SU-DHL-6 (cell line): ENCODE data around the gene FAM210A.

ENCODE experiments used
- EZH2phosphoT487 ChIP-seq: fragments of 200-600 bp; sonication (generic), shearing (Covaris generic); conservative IDR thresholded peaks from 2 replicates; pipeline ENCODE4 v1.6.1; 2018; ENCODE audit warnings: mild to moderate bottlenecking, antibody characterized with exemption, low read length, moderate library complexity, mixed read lengths
- TF ChIP-seq, protein P1 (sequence below): fragments of 200-600 bp; sonication (generic); IDR thresholded peaks from one replicate; pipeline ENCODE4 v1.5.1; 2017; ENCODE audit warnings: antibody characterized with exemption, mild to moderate bottlenecking, low read length, moderate library complexity; ENCODE audit not compliant: insufficient read depth, poor library complexity, severe bottlenecking

DNA sequence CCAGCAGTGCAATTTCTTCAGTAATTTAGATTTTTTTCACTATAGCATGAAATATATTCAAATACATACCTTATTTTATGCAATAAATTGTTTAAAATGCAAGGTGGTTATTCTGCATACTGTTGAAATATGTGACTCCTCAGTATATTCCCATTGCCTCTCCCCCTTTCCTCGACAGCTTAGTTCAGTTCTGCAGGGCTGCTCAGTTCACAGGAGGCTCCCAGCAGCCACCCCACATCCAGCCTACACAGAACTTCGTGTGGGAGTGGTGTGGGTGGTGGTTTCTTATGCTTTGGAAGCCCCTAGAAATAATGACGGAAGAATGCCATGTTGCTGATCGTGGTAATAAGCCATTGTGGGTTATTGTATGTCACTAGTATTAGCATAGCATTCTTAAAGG lies 79.7 kb downstream of the FAM210A start:
- TF ChIP-seq, protein P1, sequence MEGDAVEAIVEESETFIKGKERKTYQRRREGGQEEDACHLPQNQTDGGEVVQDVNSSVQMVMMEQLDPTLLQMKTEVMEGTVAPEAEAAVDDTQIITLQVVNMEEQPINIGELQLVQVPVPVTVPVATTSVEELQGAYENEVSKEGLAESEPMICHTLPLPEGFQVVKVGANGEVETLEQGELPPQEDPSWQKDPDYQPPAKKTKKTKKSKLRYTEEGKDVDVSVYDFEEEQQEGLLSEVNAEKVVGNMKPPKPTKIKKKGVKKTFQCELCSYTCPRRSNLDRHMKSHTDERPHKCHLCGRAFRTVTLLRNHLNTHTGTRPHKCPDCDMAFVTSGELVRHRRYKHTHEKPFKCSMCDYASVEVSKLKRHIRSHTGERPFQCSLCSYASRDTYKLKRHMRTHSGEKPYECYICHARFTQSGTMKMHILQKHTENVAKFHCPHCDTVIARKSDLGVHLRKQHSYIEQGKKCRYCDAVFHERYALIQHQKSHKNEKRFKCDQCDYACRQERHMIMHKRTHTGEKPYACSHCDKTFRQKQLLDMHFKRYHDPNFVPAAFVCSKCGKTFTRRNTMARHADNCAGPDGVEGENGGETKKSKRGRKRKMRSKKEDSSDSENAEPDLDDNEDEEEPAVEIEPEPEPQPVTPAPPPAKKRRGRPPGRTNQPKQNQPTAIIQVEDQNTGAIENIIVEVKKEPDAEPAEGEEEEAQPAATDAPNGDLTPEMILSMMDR = no peak
- TF ChIP-seq EZH2phosphoT487 = no peak
